ENCODE data around the gene CHFR. TPM values are rescaled to one million over a fixed set of nuclear protein-coding genes. Genes with fewer than 3 reads are reported as not detected.

Gene CHFR, protein sequence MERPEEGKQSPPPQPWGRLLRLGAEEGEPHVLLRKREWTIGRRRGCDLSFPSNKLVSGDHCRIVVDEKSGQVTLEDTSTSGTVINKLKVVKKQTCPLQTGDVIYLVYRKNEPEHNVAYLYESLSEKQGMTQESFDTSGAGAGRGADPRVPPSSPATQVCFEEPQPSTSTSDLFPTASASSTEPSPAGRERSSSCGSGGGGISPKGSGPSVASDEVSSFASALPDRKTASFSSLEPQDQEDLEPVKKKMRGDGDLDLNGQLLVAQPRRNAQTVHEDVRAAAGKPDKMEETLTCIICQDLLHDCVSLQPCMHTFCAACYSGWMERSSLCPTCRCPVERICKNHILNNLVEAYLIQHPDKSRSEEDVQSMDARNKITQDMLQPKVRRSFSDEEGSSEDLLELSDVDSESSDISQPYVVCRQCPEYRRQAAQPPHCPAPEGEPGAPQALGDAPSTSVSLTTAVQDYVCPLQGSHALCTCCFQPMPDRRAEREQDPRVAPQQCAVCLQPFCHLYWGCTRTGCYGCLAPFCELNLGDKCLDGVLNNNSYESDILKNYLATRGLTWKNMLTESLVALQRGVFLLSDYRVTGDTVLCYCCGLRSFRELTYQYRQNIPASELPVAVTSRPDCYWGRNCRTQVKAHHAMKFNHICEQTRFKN
- 19.2 to 22.5 TPM (median 21.1 TPM) in 5 replicates for total RNA-seq (2022; extraction: Qiagen RNA extraction)

DNA sequence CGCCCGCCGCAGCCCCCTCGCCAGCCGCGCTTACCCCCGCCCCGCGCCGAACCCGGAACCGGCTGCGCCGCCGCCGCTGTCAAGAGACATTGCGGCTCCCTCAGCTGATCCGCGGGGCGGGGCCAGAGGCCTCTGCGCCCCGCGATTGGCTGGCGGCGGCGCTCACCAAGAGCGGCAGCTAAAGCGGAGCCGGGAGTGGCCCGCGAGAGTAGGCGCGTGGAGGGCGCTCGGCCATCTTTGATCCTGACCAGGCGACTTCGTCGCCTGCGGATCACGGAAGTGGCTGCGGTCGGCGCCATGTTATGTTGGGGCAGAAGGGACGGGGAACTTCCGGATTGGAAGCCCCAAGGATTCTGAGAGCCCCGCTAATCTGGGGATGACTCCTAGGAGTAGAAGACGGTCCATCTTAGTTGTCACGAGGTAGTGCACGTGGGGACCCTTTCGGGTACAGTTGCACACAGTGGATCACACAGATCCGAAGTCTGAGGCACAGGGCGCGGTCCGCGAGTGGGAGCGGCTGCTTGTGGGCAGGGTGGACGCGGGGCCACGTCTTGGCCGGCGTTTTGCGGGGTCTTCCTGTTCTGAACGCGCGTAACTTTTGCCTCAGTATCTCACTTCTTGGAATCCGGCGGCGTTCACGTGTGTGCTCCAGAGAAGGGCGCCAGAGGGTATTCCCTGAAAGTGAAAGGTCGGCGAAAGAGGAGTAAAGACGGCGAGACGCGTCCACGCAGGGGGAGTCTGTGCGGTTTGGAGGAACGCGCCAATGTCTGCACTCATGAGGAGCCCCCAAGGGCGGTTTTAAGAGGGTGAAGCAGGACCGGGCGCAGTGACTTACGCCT lies at the start of gene CHFR:
TSS of gene CHFR (minus strand) at position 93 of the 839 bp plus-strand sequence. CDS start 277 bp downstream, outside the sequence.

DNA sequence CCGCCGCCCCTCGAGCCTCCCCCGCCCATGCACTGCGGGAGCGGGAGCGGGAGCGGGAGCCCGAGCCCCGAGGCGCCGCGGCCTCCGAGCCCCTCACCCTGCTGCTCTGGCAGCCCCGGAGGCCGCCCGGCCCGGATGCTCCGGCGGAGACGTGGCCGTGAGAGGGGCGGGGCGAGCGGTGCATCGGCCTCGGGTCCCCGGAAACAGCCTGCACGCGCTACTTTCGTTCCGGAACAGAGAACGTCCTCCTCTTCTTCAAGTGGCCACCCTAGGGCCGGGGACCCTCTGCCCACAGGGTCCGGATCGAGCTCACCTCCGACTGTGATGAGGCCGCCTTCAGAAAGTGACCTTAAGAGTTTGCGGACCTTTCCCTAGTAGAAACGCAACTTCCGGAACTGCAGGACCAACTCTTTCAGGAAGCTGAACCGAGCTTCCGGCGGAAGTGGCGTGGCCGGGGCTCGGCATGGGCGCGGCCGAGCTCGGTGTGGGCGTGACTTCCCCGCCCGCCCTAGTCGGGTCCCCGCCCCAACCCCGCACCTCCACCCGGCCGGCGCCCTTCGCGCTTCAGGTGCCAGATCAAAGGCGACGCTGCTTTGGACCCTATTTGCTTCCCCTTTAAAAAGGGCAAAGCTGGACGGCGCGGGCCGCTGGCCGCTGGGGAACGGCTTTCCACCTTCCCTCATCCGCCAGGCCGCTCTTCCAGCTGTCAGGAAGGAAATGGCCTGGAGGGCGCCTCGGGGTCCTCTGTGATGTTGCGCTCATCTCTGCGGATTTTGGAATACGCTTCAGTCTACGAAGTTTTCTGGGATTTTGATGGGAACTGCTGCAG lies 58.5 kb downstream of the CHFR start, which contains the start of gene GOLGA3:
TSS of gene GOLGA3 (minus strand) at position 164 of the 829 bp plus-strand sequence. CDS start 6,741 bp downstream, outside the sequence.

Other genes with a start within 250 kb of the CHFR start
- gene POLE, start 200.3 kb downstream of the CHFR start, total RNA-seq (2022; extraction: Qiagen RNA extraction) = 41.2 to 48.8 TPM (median 45.7 TPM) in 5 replicates
- gene PXMP2, start 200.0 kb downstream of the CHFR start, total RNA-seq (2022; extraction: Qiagen RNA extraction) = 22.0 to 32.8 TPM (median 31.4 TPM) in 5 replicates
- gene PGAM5, start 176.8 kb downstream of the CHFR start, total RNA-seq (2022; extraction: Qiagen RNA extraction) = 43.5 to 55.2 TPM (median 51.9 TPM) in 5 replicates
- 66.5 to 80.0 TPM (median 73.3 TPM) in 5 replicates for gene ANKLE2, start 125.8 kb downstream of the CHFR start, total RNA-seq (2022; extraction: Qiagen RNA extraction)
- 18.4 to 24.1 TPM (median 21.1 TPM) in 5 replicates for gene GOLGA3, start 58.7 kb downstream of the CHFR start, total RNA-seq (2022; extraction: Qiagen RNA extraction)
- 2.0 to 3.7 TPM (median 3.2 TPM) in 5 replicates for gene ZNF605, start 68.7 kb upstream of the CHFR start, total RNA-seq (2022; extraction: Qiagen RNA extraction)
- gene ZNF26, start 98.8 kb upstream of the CHFR start, total RNA-seq (2022; extraction: Qiagen RNA extraction) = 6.8 to 10.5 TPM (median 8.1 TPM) in 5 replicates
- 10.3 to 14.1 TPM (median 11.7 TPM) in 5 replicates for gene ZNF84, start 149.9 kb upstream of the CHFR start, total RNA-seq (2022; extraction: Qiagen RNA extraction)
- 7.8 to 12.0 TPM (median 8.6 TPM) in 5 replicates for gene ZNF140, start 193.3 kb upstream of the CHFR start, total RNA-seq (2022; extraction: Qiagen RNA extraction)
- 0.23 to 0.35 TPM (median 0.32 TPM) in 5 replicates for gene ZNF891, start 242.7 kb upstream of the CHFR start, total RNA-seq (2022; extraction: Qiagen RNA extraction)
- 0.94 to 1.6 TPM (median 1.2 TPM) in 5 replicates for gene ZNF10, start 243.0 kb upstream of the CHFR start, total RNA-seq (2022; extraction: Qiagen RNA extraction)

Data from A549 treated with AZD2906 at 1 μM for 4 hours (cell line).